Dermis blood vessel endothelial cell (primary cell): ENCODE results near the gene AMPD1. TPM values are rescaled to one million over a fixed set of nuclear protein-coding genes. Genes with fewer than 3 reads are reported as not detected.

Experiments
- DNase-seq: peaks from one replicate; pipeline ENCODE4 v3.0.0; 2010
- total RNA-seq: library from RNA; depleted of rRNA; stranded (reverse); fragments of >200 nt; gene quantifications from 2 replicates; pipeline ENCODE4 v1.2.3, GENCODE V29; 2014

AMPD1 gene
- total RNA-seq = not detected in 2 replicates

DNA sequence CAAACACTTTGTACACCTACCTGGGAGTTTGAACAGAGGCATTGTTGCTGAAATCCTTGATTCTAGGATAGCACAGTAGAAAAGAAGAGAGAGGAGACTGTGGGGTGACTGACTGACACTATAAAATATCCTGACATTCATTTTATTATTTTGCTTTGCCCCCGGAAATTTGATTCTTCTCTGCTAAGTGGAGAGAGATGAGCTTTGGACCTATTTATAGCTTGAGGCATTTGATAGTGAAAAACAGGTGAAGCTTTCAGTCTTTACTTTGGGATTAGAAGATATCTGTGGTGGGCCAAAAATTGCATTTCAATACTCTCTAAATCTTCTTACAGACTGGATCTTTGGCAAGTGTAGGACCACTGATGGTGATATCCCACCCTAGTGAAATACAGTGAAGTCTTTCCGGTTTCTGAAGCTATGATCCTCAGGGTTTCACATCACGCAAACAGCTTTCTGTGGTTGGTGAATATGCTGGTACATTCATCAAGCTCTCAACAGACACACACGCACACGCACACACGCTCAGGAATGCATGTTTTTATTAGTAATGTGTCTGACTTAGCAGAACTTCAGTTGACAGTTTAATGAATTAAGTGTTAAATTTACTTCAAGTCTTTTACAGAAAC is at the start of gene AMPD1:
Gene AMPD1 (minus strand): TSS at position 117 of the 629 bp plus-strand sequence. CDS start 75 bp downstream, at position 42.
- DNase-seq = no peak

GRCh38 chr1:114741963-114742746 is 46.8 kb upstream of the AMPD1 start:
- DNase-seq = no peak

- DNase-seq = no peak
These were observed 45.0 kb upstream of the AMPD1 start for GRCh38 chr1:114740331-114740730.

- no peak for DNase-seq
These were observed 42.0 kb upstream of the AMPD1 start for GRCh38 chr1:114737314-114737849.

GRCh38 chr1:114735479-114735878 is 40.1 kb upstream of the AMPD1 start:
- no peak for DNase-seq

DNA sequence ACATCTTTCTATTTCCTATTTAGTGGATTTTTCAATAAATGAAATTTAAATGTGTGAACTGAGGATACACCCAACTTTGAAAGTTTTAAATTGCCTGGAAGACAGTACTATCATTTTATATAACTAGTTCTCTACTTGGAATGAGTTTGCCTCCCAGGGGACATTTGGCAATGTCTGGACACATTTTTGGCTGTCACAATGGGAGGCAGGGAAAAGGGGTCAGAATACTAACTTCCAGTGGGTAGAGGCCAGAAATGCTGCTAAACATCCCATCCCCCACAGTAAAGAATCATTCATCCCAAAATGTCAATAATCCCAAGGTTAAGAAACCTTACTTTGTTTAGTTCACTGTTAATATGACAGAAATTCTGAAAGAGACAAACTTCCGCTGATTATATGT is 34.4 kb upstream of the AMPD1 start:
- no peak for DNase-seq

DNA sequence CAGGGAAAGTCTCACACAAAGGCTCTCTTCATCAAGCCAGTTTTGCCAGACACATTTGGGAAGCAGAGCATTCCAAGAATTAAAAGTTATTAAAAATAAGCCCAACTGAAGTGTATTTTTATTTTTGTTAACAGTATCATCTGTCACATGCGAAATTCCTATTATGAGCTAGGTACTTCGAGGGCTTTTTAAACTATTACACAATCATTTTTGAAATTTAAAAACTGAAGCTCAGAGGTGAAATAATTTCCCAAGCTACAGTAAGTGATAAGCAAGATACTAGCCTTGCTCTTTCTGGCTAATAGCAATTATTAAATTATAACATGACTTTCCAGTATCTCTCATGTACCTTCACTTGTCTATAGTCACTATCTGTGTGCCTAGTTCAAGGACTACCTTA is 33.2 kb upstream of the AMPD1 start:
- DNase-seq = no peak

- DNase-seq = no peak
These were observed 29.9 kb upstream of the AMPD1 start for GRCh38 chr1:114725230-114725629.

- no peak for DNase-seq
These were observed 28.6 kb upstream of the AMPD1 start for GRCh38 chr1:114723915-114724314.

- DNase-seq = no peak
These were observed 28.1 kb upstream of the AMPD1 start for GRCh38 chr1:114723457-114723856.

DNA sequence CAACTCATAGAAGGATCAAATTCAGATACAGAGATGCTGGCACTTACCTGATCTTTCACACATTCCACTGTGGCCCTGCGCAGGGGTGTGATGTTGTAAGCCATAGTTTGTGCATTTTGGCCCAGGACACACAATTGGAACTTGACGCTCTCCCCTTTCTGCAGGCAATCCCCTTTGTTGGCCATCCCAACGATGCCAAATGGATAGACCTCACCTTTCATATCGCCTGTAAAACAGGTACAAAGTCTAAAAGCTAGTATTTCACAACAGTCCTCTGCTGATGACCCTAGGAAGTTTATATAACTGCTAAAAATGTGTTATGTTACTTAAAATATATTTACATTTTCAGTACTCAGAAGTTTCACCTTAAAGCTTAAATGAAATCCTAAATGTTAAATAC is 25.1 kb upstream of the AMPD1 start:
- no peak for DNase-seq

DNA sequence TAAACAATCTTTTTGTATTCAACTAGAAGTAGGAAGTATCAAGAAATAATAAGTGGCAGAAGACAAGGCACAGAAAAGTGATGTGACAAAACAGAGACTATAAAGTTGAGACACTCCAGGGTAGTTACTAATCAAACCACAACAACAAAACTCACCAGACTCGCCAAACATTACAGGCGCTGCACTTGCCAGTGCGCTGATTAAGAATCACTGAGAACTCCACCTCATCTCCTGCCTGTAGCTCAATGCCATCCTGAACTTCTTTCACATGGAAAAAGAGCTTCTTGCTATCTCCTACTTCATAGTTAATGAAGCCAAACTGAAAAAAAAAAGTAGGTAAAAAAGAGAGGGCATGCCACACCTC is 24.1 kb upstream of the AMPD1 start:
- DNase-seq = no peak

DNA sequence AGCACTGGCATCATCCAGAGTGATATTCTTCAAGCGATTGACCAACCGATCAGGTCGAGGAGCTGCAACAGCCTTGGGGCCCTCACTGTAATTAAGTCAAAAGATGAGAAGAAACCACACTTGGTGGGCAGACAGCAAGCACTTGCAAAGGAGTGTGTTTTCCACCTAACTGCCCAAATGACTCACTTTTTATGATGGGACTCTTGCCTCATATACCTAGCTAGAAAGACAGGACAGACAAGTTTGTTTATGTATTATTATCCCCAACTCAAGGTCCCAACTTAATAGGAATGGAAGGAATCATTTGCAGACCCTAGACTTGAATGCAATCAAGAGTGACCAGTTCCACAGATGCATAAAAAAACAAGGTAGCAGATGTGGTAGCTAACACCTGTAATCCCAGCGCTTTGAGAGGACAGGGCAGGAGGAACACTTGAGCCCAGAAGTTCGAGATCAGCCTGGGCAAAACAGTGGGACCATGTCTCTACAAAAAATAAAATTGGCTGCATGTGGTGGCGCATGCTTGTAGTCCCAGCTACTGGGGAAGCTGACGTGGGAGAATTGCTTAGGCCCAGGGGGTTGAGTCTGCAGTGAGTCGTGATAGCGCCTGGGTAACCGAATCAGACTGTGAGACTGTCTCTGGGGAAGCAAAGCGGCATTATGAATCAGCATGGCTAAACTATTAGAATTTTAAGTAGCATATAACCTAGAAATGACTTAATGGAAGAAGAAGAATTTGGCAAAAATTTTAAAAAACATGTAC is 23.5 kb upstream of the AMPD1 start:
- DNase-seq = no peak

DNA sequence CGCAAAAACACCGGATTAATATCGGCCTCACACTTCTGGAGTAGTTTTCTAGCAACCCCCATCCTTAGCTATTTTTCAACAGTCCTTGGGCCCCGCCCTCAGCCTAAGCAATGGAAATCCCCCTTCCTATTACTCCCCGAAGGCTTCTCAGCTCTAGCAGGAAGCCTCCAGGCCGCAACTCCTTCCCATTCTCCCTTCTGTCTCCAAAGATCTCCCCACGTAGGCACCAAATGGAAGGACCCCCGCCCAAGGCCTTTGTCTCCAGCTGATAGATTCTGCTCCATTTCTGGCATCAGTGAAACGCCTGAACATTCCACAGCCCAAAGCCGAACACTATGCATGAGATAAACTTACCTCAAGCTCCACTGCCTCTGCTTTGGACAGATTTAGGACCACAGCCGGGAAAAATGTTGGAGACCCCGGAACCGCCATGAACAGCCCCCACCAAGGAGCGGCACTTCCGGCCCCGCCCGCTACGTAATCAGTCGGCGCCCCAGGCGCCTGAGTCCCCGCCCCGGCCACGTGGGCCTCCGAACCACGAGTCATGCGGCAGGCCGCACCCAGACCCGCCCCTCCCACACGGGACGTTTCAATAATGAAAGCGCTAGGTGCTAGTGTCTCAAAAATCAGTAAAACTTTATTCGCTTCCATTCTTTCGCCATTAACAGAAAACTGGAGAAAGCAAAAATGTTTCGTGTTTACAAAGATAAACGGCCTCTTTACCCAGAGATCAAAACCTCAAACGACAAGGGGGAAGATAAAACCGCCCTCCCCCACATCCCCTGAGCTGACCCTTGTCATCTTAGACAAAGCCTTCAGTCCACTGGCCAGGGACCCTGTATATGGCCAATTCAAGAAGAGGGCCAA is 21.2 kb upstream of the AMPD1 start, which contains the start of gene NRAS:
Gene NRAS (minus strand): TSS at position 468 of the 867 bp plus-strand sequence. CDS start 611 bp downstream, outside the sequence.
- DNase-seq = peak; percentile 95

DNA sequence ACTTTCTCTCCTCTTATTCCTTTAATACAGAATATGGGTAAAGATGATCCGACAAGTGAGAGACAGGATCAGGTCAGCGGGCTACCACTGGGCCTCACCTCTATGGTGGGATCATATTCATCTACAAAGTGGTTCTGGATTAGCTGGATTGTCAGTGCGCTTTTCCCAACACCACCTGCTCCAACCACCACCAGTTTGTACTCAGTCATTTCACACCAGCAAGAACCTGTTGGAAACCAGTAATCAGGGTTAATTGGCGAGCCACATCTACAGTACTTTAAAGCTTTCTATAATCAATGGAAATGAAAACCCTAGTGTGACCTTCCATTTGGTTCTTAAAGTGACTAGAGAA is 20.6 kb upstream of the AMPD1 start:
- DNase-seq = no peak

- no peak for DNase-seq
These were observed 17.6 kb upstream of the AMPD1 start for GRCh38 chr1:114712977-114713376.

GRCh38 chr1:114710360-114710759 is 15.0 kb upstream of the AMPD1 start:
- no peak for DNase-seq

- no peak for DNase-seq
These were observed 12.3 kb upstream of the AMPD1 start for GRCh38 chr1:114707604-114708003.

GRCh38 chr1:114703242-114703641 is 7.9 kb upstream of the AMPD1 start:
- DNase-seq = no peak

DNA sequence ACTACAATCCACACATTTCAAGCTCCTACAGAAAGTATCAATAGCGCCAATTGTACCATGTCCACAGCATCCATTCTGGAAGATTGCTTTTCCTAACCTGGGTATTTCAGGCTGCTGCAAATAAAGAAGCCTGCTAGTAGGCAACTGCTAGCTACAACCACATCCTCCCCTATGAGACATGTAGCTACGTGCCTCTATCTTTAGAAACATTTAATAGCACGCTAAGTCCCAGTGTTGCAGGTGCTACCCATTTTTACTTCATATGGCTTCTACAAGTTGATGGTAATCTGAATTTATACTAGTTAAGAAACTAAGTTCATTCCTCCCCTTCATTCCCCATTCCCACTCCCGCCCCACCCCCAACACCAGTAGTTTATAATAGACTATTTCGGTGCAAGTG is 7.4 kb upstream of the AMPD1 start:
- no peak for DNase-seq

DNA sequence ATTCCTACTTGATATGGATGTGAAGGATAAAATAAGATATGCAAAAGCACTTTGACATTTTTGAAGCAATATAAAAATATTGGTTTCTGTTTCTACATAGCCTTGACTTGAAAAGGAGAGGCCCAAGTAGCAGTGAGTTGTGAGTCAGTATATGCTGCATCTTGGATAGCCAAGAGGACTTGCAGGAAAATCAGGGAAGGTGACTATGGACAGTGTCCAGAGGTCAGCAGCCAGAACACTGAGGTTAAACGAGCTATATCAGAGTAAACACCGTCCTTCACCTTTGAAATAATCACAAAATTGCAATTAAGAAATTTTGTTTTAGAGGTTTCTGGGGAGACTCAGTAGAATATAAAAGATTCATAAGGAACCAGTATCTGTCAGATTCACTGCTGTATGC is 6.6 kb upstream of the AMPD1 start:
- no peak for DNase-seq

DNA sequence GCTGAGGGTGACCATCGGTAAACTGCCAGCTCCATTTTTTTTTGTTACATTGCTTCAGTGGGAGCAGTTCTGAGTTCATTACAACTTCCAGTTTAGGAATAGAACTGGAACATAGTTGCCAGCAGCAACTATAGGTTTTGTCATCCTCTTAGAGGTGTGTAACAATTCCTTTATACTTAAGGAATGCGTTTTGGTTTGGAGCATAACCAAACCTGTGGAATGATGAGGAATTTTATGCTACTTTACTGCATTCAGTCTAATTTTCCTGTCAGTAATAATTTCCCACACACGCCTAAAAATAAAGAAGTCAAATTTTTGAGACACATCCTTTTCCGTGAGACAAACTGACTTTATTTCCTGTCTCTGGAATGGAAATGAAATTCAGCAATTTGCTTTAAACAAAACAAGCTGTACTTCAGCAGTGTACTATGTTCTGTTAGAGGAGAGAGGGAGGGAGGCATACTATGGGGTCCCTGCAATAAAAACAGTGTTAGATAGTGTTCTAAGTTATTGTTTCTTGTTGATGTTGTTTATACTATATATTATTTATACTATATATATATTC is 4.8 kb upstream of the AMPD1 start:
- peak; percentile 5 for DNase-seq
